H1 (cell line): ENCODE results near the gene CCDC30. TPM values are rescaled to one million over a fixed set of nuclear protein-coding genes. Genes with fewer than 3 reads are reported as not detected.

Source experiments
- CTCF ChIA-PET: fragments of 300-600 bp; sonication (Branson Sonifier 250); formaldehyde crosslinking; loops from one replicate; lab custom pipeline; 2021; ENCODE audit not compliant: partially characterized antibody; lab: Charles Lee
- POLR2A ChIA-PET: fragments of 300-600 bp; sonication (Branson Sonifier 250); formaldehyde crosslinking; loops from one replicate; lab custom pipeline; 2021; ENCODE audit warnings: inconsistent platforms; ENCODE audit not compliant: partially characterized antibody; lab: Charles Lee
- DNase-seq, 2 experiments: peaks; one replicate each; pipeline versions ENCODE4 v3.0.0 to v3.0.0-alpha.2; 2010 to 2022; ENCODE audit warnings: low spot score in 2 of 2, low read depth in 1 of 2, mixed read lengths in 1 of 2
- FAIRE-seq: peaks from 2 replicates; lab custom pipeline; 2011; peaks lifted over from hg19 to GRCh38; lab: Jason Lieb, UNC
- H2AFZ ChIP-seq: 2 replicates; pipeline ENCODE4 v1.8.1; 2012; ENCODE audit warnings: low read length, inconsistent platforms
- H2AK5ac ChIP-seq: 2 replicates; pipeline ENCODE4 v1.6.1; 2013; ENCODE audit warnings: low read depth, low read length
- H2BK120ac ChIP-seq: replicated peaks from 2 replicates; pipeline ENCODE3; 2013; ENCODE audit warnings: low read depth, low read length, inconsistent platforms
- H2BK12ac ChIP-seq: 2 replicates; pipeline ENCODE4 v1.6.1; 2013; ENCODE audit warnings: low read depth, low read length
- H2BK15ac ChIP-seq: 2 replicates; pipeline ENCODE4 v1.6.1; 2013; ENCODE audit warnings: low read length
- H2BK20ac ChIP-seq: 2 replicates; pipeline ENCODE4 v1.6.1; 2013; ENCODE audit warnings: low read length
- H2BK5ac ChIP-seq: 2 replicates; pipeline ENCODE4 v1.6.1; 2013; ENCODE audit warnings: low read depth, low read length
- H3K14ac ChIP-seq: 2 replicates; pipeline ENCODE4 v1.6.1; 2013; ENCODE audit warnings: inconsistent platforms; ENCODE audit not compliant: insufficient read length
- H3K18ac ChIP-seq: 2 replicates; pipeline ENCODE4 v1.6.1; 2013; ENCODE audit warnings: low read length; ENCODE audit errors: extremely low read depth
- H3K23ac ChIP-seq: 2 replicates; pipeline ENCODE4 v1.6.1; 2013; ENCODE audit warnings: inconsistent platforms; ENCODE audit not compliant: insufficient read length
- H3K23me2 ChIP-seq: 2 replicates; pipeline ENCODE4 v1.6.1; 2013; ENCODE audit warnings: low read depth, low read length
- H3K27ac ChIP-seq: 2 replicates; pipeline ENCODE4 v1.6.1; 2011; ENCODE audit warnings: low read depth, low read length, inconsistent platforms
- H3K27me3 ChIP-seq, 4 experiments: replicated peaks in 1 of 4; 1 replicate in 1 of 4; 2 replicates in 3 of 4; pipeline versions ENCODE4 v1.6.1 to v1.8.1; 2011 to 2013; ENCODE audit warnings: low read length in 3 of 4, mild to moderate bottlenecking in 3 of 4, inconsistent platforms in 2 of 4, mixed read lengths in 2 of 4, moderate library complexity in 1 of 4; ENCODE audit not compliant: control insufficient read depth in 3 of 4, insufficient read depth in 3 of 4; ENCODE audit errors: extremely low read depth in 1 of 4
- H3K36me3 ChIP-seq, 4 experiments: 2 replicates each; pipeline versions ENCODE4 v1.6.1 to v1.8.1; 2011 to 2013; ENCODE audit warnings: mild to moderate bottlenecking in 4 of 4, low read length in 3 of 4, moderate library complexity in 2 of 4, control low read depth in 1 of 4, inconsistent platforms in 1 of 4; ENCODE audit not compliant: insufficient read depth in 4 of 4, control insufficient read depth in 2 of 4
- H3K4ac ChIP-seq: replicated peaks from 2 replicates; pipeline ENCODE3; 2013; ENCODE audit warnings: low read length, low read depth, mixed read lengths, inconsistent platforms; ENCODE audit not compliant: insufficient read length
- H3K4me1 ChIP-seq, 4 experiments: replicated peaks in 1 of 4; 1 replicate in 1 of 4; 2 replicates in 3 of 4; pipeline versions ENCODE4 v1.6.1 to v1.8.1; 2011 to 2013; ENCODE audit warnings: low read length in 3 of 4, inconsistent platforms in 2 of 4, mixed read lengths in 1 of 4; ENCODE audit not compliant: insufficient read depth in 4 of 4, control insufficient read depth in 3 of 4
- H3K4me2 ChIP-seq, 2 experiments: 2 replicates each; pipeline versions ENCODE4 v1.6.1 to v1.8.1; 2011 to 2013; ENCODE audit warnings: low read depth in 2 of 2, low read length in 2 of 2, control low read depth in 1 of 2, inconsistent platforms in 1 of 2, mild to moderate bottlenecking in 1 of 2; ENCODE audit not compliant: insufficient read depth in 1 of 2
- H3K4me3 ChIP-seq, 4 experiments: fragments of 200-600, 300-600 bp in 1 of 4; sonication (generic), shearing (Covaris generic), sonication (Bioruptor Twin) in 1 of 4; 2 replicates each; pipeline versions ENCODE4 v1.5.1 to v1.8.1; 2011 to 2016; ENCODE audit warnings: low read length in 4 of 4, low read depth in 3 of 4, control low read depth in 2 of 4, inconsistent platforms in 2 of 4, mild to moderate bottlenecking in 2 of 4, mixed read lengths in 1 of 4, moderate library complexity in 1 of 4; ENCODE audit not compliant: insufficient read depth in 2 of 4; ENCODE audit errors: extremely low read depth in 1 of 4
- H3K56ac ChIP-seq: replicated peaks from 2 replicates; pipeline ENCODE3; 2013; ENCODE audit warnings: low read depth, mild to moderate bottlenecking, mixed read lengths, low read length, inconsistent platforms; ENCODE audit not compliant: insufficient read length
- H3K79me1 ChIP-seq: 2 replicates; pipeline ENCODE4 v1.6.1; 2013; ENCODE audit warnings: low read depth, low read length, control low read depth
- H3K79me2 ChIP-seq, 2 experiments: 2 replicates each; pipeline versions ENCODE4 v1.6.1 to v1.8.1; 2012 to 2013; ENCODE audit warnings: low read length in 2 of 2, mild to moderate bottlenecking in 2 of 2, inconsistent platforms in 1 of 2; ENCODE audit not compliant: insufficient read depth in 2 of 2, control insufficient read depth in 1 of 2
- H3K9ac ChIP-seq, 4 experiments: replicated peaks in 1 of 4; 1 replicate in 1 of 4; 2 replicates in 3 of 4; pipeline versions ENCODE4 v1.6.1 to v1.8.1; 2011 to 2013; ENCODE audit warnings: low read depth in 3 of 4, low read length in 3 of 4, control low read depth in 2 of 4, mild to moderate bottlenecking in 2 of 4, moderate library complexity in 2 of 4, inconsistent platforms in 1 of 4; ENCODE audit errors: extremely low read depth in 1 of 4
- H3K9me3 ChIP-seq, 2 experiments: 2 replicates each; pipeline versions ENCODE4 v1.6.1 to v1.8.1; 2012 to 2013; ENCODE audit warnings: mild to moderate bottlenecking in 2 of 2, moderate library complexity in 2 of 2, control low read depth in 1 of 2, inconsistent platforms in 1 of 2, low read depth in 1 of 2, low read length in 1 of 2, mixed read lengths in 1 of 2; ENCODE audit not compliant: insufficient read depth in 2 of 2
- H4K20me1 ChIP-seq, 2 experiments: replicated peaks in 1 of 2; 2 replicates each; pipeline versions ENCODE3 to v1.8.1; 2011 to 2013; ENCODE audit warnings: inconsistent platforms in 2 of 2, low read length in 2 of 2, mild to moderate bottlenecking in 1 of 2; ENCODE audit not compliant: insufficient read depth in 2 of 2, control insufficient read depth in 1 of 2
- H4K5ac ChIP-seq: 2 replicates; pipeline ENCODE4 v1.6.1; 2013; ENCODE audit warnings: low read length, low read depth, mixed read lengths, inconsistent platforms; ENCODE audit not compliant: insufficient read length
- H4K8ac ChIP-seq: 2 replicates; pipeline ENCODE4 v1.8.0; 2013; ENCODE audit warnings: mild to moderate bottlenecking, moderate library complexity, low read length, inconsistent platforms; ENCODE audit not compliant: insufficient read depth; ENCODE audit errors: extremely low read depth
- H4K91ac ChIP-seq: replicated peaks from 2 replicates; pipeline ENCODE3; 2013; ENCODE audit warnings: low read length, mixed read lengths, inconsistent platforms; ENCODE audit not compliant: insufficient read length
- RAD21 ChIP-seq, 2 experiments: IDR thresholded peaks in 1 of 2; conservative IDR thresholded peaks in 1 of 2; 2 replicates each; pipeline ENCODE4 v1.6.1; 2011; ENCODE audit warnings: low read depth in 2 of 2, low read length in 2 of 2, improper control_type of control experiment in 1 of 2, inconsistent platforms in 1 of 2, mild to moderate bottlenecking in 1 of 2, moderate library complexity in 1 of 2
- RNF2 ChIP-seq: fragments of 200-900, 300-1000 bp; sonication (generic); IDR thresholded peaks from 2 replicates; pipeline ENCODE4 v1.7.1; 2016; ENCODE audit warnings: borderline replicate concordance, low read depth, mild to moderate bottlenecking, antibody characterized with exemption, low read length; ENCODE audit not compliant: poor library complexity, severe bottlenecking; ENCODE audit errors: missing control alignments
- WGBS, 2 experiments: shearing (Covaris generic) in 1 of 2; methylation state at CpG; one replicate each; pipeline versions ENCODE4 v1.1.6 to v1.1.7; 2013 to 2015; ENCODE audit warnings: low lambda C conversion rate in 2 of 2, mixed read lengths in 2 of 2, inconsistent platforms in 1 of 2, low coverage in 1 of 2, missing lambda C conversion rate in 1 of 2; ENCODE audit not compliant: insufficient replicate concordance in 2 of 2, insufficient coverage in 1 of 2, insufficient read length in 1 of 2; ENCODE audit errors: extremely low coverage in 1 of 2, missing lambda C conversion rate in 1 of 2; 5-methylcytosine and 5-hydroxymethylcytosine counted together
- polyA plus RNA-seq, 7 experiments: library from polyadenylated mRNA; depleted of rRNA in 3 of 7; stranded (reverse) in 5 of 7; unstranded in 2 of 7; fragments of >200 nt in 5 of 7; fragments of 200-250 nt in 2 of 7; gene quantifications; 1 replicate in 5 of 7; 2 replicates in 1 of 7; 4 replicates in 1 of 7; pipeline versions ENCODE4 v1.2.1 to v1.2.3, GENCODE V29; 2011 to 2013; ENCODE audit warnings: missing spikeins in 2 of 7, mixed read lengths in 2 of 7
- total RNA-seq: library from RNA; stranded (reverse); fragmentation: NEBNext Ultra II Directional; extraction: Animal tissue kit (Norgen Biotek cat#: 25700); gene quantifications from 2 replicates; pipeline ENCODE4 v1.2.1, GENCODE V29; 2021
- TF ChIP-seq, protein P1 (sequence below), 3 experiments: IDR thresholded peaks; 1 replicate in 2 of 3; 2 replicates in 1 of 3; pipeline versions ENCODE4 v1.5.1 to v1.6.1; 2011; ENCODE audit warnings: low read length in 3 of 3, mild to moderate bottlenecking in 3 of 3, inconsistent platforms in 2 of 3, low read depth in 1 of 3, moderate library complexity in 1 of 3; ENCODE audit not compliant: insufficient read depth in 1 of 3; ENCODE audit errors: control extremely low read depth in 1 of 3

Gene CCDC30
- total and polyA plus RNA-seq, 2 of the 8 experiments (the other 6 are each of a cell fraction or from before 2014, with no cell fraction given) = 0.60 to 1.8 TPM

DNA sequence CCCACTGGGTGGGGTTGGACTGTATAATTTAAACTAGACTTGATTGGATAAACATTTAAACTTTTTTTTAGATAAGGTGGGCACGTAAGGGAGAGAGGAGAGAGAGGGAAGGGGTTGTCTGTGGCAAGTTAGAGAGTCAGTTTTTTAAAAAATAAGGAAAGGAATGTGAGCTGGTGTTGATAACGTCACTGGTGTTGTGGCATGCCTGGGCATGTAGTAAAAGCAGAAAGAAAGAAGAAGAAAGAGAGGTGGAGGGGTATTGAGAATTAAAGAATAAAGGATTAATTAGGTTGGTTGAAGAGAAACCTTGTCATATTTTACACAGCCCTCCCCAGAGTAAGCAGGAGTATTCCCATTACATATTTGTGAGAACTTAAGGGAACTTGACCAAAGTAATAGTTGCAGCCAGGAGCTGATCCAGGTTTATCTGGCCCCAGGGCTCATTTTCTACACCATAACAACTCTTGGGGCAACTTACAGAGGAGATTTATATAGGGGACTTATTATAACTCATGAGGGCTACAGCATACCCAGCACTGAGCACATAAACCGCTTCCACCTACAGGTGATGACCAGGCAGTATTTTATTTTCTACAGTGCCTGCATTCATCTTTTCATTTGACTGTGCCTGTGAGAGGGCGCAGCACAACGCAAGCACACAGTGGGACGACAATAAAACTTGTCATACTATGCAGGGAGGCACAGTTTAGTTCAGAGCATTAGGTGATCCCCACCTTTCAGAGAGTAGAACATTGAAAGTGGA is 70.2 kb downstream of the CCDC30 start:
- no peak overlapping the region for H2AK5ac ChIP-seq
- no peak overlapping the region for H2BK20ac ChIP-seq
- H3K79me2 ChIP-seq = no peaks in the 10 kb centered on the region
- H3K36me3 ChIP-seq = no peaks in the 10 kb centered on the region; a peak in 1 of 8 replicates
- no peak overlapping the region for H3K4ac ChIP-seq
- peak in 1 of 2 experiments; percentile 19; a peak in 1 of 4 replicates for TF ChIP-seq RAD21 (IDR thresholded peaks at IDR 0.05 in 1 of 2, conservative IDR thresholded peaks at IDR 0.05 in 1 of 2; ENCODE audit: low read depth in 2 of 2, low read length in 2 of 2)
- TF ChIP-seq, protein P1, sequence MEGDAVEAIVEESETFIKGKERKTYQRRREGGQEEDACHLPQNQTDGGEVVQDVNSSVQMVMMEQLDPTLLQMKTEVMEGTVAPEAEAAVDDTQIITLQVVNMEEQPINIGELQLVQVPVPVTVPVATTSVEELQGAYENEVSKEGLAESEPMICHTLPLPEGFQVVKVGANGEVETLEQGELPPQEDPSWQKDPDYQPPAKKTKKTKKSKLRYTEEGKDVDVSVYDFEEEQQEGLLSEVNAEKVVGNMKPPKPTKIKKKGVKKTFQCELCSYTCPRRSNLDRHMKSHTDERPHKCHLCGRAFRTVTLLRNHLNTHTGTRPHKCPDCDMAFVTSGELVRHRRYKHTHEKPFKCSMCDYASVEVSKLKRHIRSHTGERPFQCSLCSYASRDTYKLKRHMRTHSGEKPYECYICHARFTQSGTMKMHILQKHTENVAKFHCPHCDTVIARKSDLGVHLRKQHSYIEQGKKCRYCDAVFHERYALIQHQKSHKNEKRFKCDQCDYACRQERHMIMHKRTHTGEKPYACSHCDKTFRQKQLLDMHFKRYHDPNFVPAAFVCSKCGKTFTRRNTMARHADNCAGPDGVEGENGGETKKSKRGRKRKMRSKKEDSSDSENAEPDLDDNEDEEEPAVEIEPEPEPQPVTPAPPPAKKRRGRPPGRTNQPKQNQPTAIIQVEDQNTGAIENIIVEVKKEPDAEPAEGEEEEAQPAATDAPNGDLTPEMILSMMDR (IDR thresholded peaks at IDR 0.05; ENCODE audit: control extremely low read depth in 1 of 3, insufficient read depth in 1 of 3, low read depth in 1 of 3, low read length in 3 of 3) = peak in 1 of 3 experiments; percentile 7; a peak in 1 of 4 replicates
- no peak for TF ChIP-seq RNF2
- H3K79me1 ChIP-seq = no peaks in the 10 kb centered on the region
- H4K5ac ChIP-seq = no peak overlapping the region
- DNase-seq (no peak), FAIRE-seq (no peak)
- WGBS, 2 experiments = 74% methylated on average over 6 of the region's 6 CpGs; no CpG with 5 or more reads in 1 of the 2 experiments
- no peaks in the 10 kb centered on the region for H4K20me1 ChIP-seq
- CTCF ChIA-PET = interaction anchor here (0.9 to 1.7 kb wide), 4 partner anchors 10 to 43 kb away, joined by 3 to 6 read pairs (median 3); no protein-coding TSS in a partner anchor
- H3K4me1 ChIP-seq = peaks cover 0 to 5% (median 0%) of the 10 kb centered on the region in 4 experiments; a peak in 1 of 7 replicates
- H3K4me2 ChIP-seq = no peak overlapping the region
- H2BK15ac ChIP-seq = no peak overlapping the region
- no peak overlapping the region for H4K8ac ChIP-seq
- no peaks in the 10 kb centered on the region for H3K23me2 ChIP-seq
- peak overlapping the region; percentile 20; the same call in 1 of the 2 replicates for H2BK5ac ChIP-seq
- H3K23ac ChIP-seq = no peak overlapping the region
- H2BK12ac ChIP-seq = no peak overlapping the region
- H3K27ac ChIP-seq = no peak overlapping the region
- no peaks in the 10 kb centered on the region; a peak in 1 of 4 replicates for H3K9me3 ChIP-seq
- H2BK120ac ChIP-seq = no peak overlapping the region
- no peak overlapping the region for H3K14ac ChIP-seq
- POLR2A ChIA-PET = no interaction called here
- H2AFZ ChIP-seq = peak overlapping the region; percentile 98
- no peak overlapping the region for H3K4me3 ChIP-seq
- peak overlapping the region; percentile 6 for H4K91ac ChIP-seq
- no peak overlapping the region; a peak in 1 of 7 replicates for H3K9ac ChIP-seq
- no peaks in the 10 kb centered on the region for H3K27me3 ChIP-seq
- no peak overlapping the region for H3K56ac ChIP-seq
- H3K18ac ChIP-seq = no peak overlapping the region
